ENCODE data around the gene ZNF638.

The ZNF638 gene

DNA sequence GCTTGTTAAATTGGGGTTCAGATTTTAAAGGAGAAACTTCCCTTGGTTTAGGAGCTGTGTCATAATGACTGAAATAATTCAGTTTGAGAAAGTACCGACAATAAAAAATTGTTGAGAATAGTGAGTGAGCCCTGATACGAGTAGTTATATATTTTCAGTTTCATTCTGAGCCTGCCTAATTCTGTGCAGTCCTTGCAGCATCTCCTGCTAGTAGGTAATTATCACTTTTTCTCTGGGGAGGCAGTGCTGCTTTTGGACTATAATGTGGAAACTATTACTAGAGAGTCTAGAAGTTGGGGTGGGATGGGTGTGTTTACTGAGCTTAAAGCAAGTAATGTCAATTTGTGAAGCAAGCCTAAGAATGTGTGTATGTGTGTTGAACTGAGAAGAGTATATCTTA, 21.7 kb downstream of the ZNF638 start:
- peaks cover 39% of the 10 kb centered on the region for H3K36me3 Mint-ChIP-seq
- H3K27ac Mint-ChIP-seq = peak overlapping the region; percentile 62
- peaks cover 73% of the 10 kb centered on the region for H3K4me1 Mint-ChIP-seq
- no peaks in the 10 kb centered on the region for H3K27me3 Mint-ChIP-seq
- no peaks in the 10 kb centered on the region for H3K9me3 Mint-ChIP-seq
- H3K4me3 Mint-ChIP-seq = no peak overlapping the region

GRCh38 chr2:71358931-71359671, 27.5 kb downstream of the ZNF638 start:
- Mint-ChIP-seq H3K9me3 (no peaks in the 10 kb centered on the region), H3K4me3 (no peak overlapping the region), H3K4me1 (peaks cover 60% of the 10 kb centered on the region), H3K27ac (no peak overlapping the region), H3K27me3 (no peaks in the 10 kb centered on the region), H3K36me3 (peaks cover 28% of the 10 kb centered on the region)

DNA sequence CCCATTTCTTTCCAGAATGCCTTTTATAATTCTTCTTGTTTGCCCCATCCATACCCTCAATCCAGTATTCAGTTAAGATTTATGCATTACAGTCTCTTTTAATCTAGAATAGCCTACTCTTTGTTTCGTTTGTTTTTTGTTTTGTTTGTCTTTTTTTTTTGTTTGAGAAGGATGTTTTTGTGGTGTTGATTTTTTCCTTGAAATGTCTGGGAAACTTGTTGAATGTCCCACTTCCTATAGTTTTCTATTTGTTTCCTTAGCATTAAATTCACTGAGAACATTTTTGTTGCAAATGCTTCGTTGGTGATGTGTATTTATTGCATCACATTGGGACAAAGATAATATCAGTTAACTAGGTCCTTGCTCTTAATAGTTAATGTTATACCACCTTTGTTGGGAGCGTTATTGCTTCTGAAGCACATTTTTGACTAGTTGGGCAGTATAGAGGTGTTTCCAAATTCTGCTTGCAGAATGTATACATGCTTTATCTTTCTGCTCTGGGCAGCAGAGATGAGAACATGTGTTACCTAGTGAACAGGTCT, 28.9 kb downstream of the ZNF638 start:
- H3K36me3 Mint-ChIP-seq = peaks cover 31% of the 10 kb centered on the region
- peaks cover 60% of the 10 kb centered on the region for H3K4me1 Mint-ChIP-seq
- no peaks in the 10 kb centered on the region for H3K9me3 Mint-ChIP-seq
- no peak overlapping the region for H3K27ac Mint-ChIP-seq
- H3K4me3 Mint-ChIP-seq = no peak overlapping the region
- H3K27me3 Mint-ChIP-seq = no peaks in the 10 kb centered on the region

DNA sequence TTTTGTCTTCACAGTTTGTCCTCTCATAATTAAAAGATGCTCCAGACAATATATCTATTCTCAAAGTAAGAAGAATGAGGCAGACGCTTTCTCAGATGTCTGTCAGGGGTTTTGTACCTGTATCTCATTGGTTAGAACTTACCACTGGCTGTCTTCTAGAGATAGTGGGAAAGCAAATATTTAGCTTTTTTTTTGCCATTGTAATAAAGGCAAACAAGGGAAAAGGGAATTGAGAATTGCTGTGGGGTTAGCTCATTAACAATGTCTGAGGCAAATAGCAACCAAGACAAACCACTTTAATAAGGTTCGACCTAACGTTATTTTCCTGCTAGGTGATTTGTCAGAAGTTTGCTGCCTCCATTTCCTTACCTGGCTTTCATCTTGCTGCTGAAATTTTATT, 30.0 kb downstream of the ZNF638 start:
- Mint-ChIP-seq H3K36me3 (peaks cover 28% of the 10 kb centered on the region), H3K4me3 (no peak overlapping the region), H3K4me1 (peaks cover 55% of the 10 kb centered on the region), H3K27ac (no peak overlapping the region), H3K27me3 (no peaks in the 10 kb centered on the region), H3K9me3 (no peaks in the 10 kb centered on the region)

- Mint-ChIP-seq H3K4me3 (no peak overlapping the region), H3K27ac (peak overlapping the region; percentile 69), H3K27me3 (no peaks in the 10 kb centered on the region), H3K9me3 (no peaks in the 10 kb centered on the region), H3K36me3 (peaks cover 23% of the 10 kb centered on the region), H3K4me1 (peaks cover 50% of the 10 kb centered on the region)
These were observed 30.9 kb downstream of the ZNF638 start for GRCh38 chr2:71362447-71362846.

GRCh38 chr2:71370015-71370414, 38.4 kb downstream of the ZNF638 start:
- Mint-ChIP-seq H3K9me3 (no peaks in the 10 kb centered on the region), H3K27ac (no peak overlapping the region), H3K27me3 (no peaks in the 10 kb centered on the region), H3K4me1 (peaks cover 19% of the 10 kb centered on the region), H3K4me3 (no peak overlapping the region), H3K36me3 (peaks cover 11% of the 10 kb centered on the region)

- H3K27me3 Mint-ChIP-seq = no peaks in the 10 kb centered on the region
- peaks cover 10% of the 10 kb centered on the region for H3K36me3 Mint-ChIP-seq
- no peak overlapping the region for H3K4me3 Mint-ChIP-seq
- H3K9me3 Mint-ChIP-seq = no peaks in the 10 kb centered on the region
- H3K27ac Mint-ChIP-seq = peak overlapping the region; percentile 38
- peaks cover 32% of the 10 kb centered on the region for H3K4me1 Mint-ChIP-seq
These were observed 40.5 kb downstream of the ZNF638 start for GRCh38 chr2:71372042-71372441.

GRCh38 chr2:71379086-71379485, 47.5 kb downstream of the ZNF638 start:
- peak overlapping the region; percentile 41 for H3K27ac Mint-ChIP-seq
- no peaks in the 10 kb centered on the region for H3K27me3 Mint-ChIP-seq
- H3K4me1 Mint-ChIP-seq = peaks cover 32% of the 10 kb centered on the region
- peaks cover 36% of the 10 kb centered on the region for H3K36me3 Mint-ChIP-seq
- no peak overlapping the region for H3K4me3 Mint-ChIP-seq
- no peaks in the 10 kb centered on the region for H3K9me3 Mint-ChIP-seq

- Mint-ChIP-seq H3K4me3 (no peak overlapping the region), H3K4me1 (peaks cover 25% of the 10 kb centered on the region), H3K27ac (no peak overlapping the region), H3K36me3 (peaks cover 43% of the 10 kb centered on the region), H3K9me3 (no peaks in the 10 kb centered on the region), H3K27me3 (no peaks in the 10 kb centered on the region)
These were observed 49.1 kb downstream of the ZNF638 start for GRCh38 chr2:71380665-71381064.

DNA sequence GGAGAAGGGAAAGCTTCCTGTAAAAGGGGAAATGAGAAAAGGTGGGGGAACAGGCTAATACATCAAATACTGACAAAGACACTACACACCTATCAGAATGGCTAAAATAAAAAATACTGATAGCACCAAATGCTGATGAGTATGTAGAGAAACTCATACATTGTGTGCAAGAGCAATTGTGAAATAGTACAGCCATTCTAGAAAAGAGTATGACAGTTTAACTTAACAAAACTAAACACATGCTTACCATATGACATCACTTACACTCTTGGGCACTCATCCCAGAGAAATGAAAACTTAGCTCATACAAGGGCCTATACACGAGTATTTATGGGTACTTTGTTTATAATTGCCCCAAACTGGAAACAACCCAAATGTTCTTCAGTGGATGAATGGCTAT, 53.4 kb downstream of the ZNF638 start:
- H3K4me1 Mint-ChIP-seq = no peaks in the 10 kb centered on the region
- H3K27me3 Mint-ChIP-seq = no peaks in the 10 kb centered on the region
- no peak overlapping the region for H3K4me3 Mint-ChIP-seq
- H3K9me3 Mint-ChIP-seq = peaks cover 5% of the 10 kb centered on the region
- H3K27ac Mint-ChIP-seq = no peak overlapping the region
- H3K36me3 Mint-ChIP-seq = peaks cover 58% of the 10 kb centered on the region

GRCh38 chr2:71388214-71388613, 56.6 kb downstream of the ZNF638 start:
- no peak overlapping the region for H3K4me3 Mint-ChIP-seq
- no peak overlapping the region for H3K27ac Mint-ChIP-seq
- peaks cover 5% of the 10 kb centered on the region for H3K9me3 Mint-ChIP-seq
- no peaks in the 10 kb centered on the region for H3K4me1 Mint-ChIP-seq
- peaks cover 46% of the 10 kb centered on the region for H3K36me3 Mint-ChIP-seq
- H3K27me3 Mint-ChIP-seq = no peaks in the 10 kb centered on the region

- Mint-ChIP-seq H3K9me3 (peaks cover 5% of the 10 kb centered on the region), H3K36me3 (peaks cover 41% of the 10 kb centered on the region), H3K27me3 (no peaks in the 10 kb centered on the region), H3K27ac (no peak overlapping the region), H3K4me3 (no peak overlapping the region), H3K4me1 (no peaks in the 10 kb centered on the region)
These were observed 57.9 kb downstream of the ZNF638 start for GRCh38 chr2:71389384-71390072.

- no peaks in the 10 kb centered on the region for H3K9me3 Mint-ChIP-seq
- peaks cover 5% of the 10 kb centered on the region for H3K4me1 Mint-ChIP-seq
- H3K36me3 Mint-ChIP-seq = peaks cover 37% of the 10 kb centered on the region
- H3K27ac Mint-ChIP-seq = no peak overlapping the region
- no peaks in the 10 kb centered on the region for H3K27me3 Mint-ChIP-seq
- no peak overlapping the region for H3K4me3 Mint-ChIP-seq
These were observed 61.6 kb downstream of the ZNF638 start for GRCh38 chr2:71393216-71393615.

GRCh38 chr2:71395471-71395870, 63.9 kb downstream of the ZNF638 start:
- Mint-ChIP-seq H3K27me3 (no peaks in the 10 kb centered on the region), H3K4me1 (peaks cover 8% of the 10 kb centered on the region), H3K36me3 (peaks cover 22% of the 10 kb centered on the region), H3K9me3 (no peaks in the 10 kb centered on the region), H3K4me3 (no peak overlapping the region), H3K27ac (peak overlapping the region; percentile 52)

DNA sequence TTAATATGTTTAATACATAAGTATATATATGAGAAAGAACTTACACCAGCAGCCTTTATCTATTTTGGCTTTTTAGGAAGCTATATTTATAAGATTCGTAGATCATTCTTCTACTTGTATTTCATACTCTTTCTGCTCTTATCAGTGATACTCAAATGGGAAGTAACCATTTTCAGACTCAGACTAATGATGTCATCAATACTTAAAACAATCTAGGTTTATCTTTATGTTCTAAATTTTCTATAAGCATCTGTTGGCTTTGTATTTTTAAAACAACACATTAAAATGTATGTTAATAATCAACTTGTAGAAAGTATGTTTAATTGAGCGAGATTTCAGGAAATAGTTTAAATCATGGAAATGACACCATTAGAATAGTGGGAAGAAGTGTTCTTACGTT, 70.8 kb downstream of the ZNF638 start:
- Mint-ChIP-seq H3K9me3 (no peaks in the 10 kb centered on the region), H3K4me3 (no peak overlapping the region)

GRCh38 chr2:71409611-71410010, 78.0 kb downstream of the ZNF638 start:
- peaks cover 7% of the 10 kb centered on the region for H3K4me1 Mint-ChIP-seq
- peak overlapping the region; percentile 32 for H3K27ac Mint-ChIP-seq
- H3K36me3 Mint-ChIP-seq = peaks cover 29% of the 10 kb centered on the region
- peaks cover 5% of the 10 kb centered on the region for H3K9me3 Mint-ChIP-seq
- no peak overlapping the region for H3K4me3 Mint-ChIP-seq
- no peaks in the 10 kb centered on the region for H3K27me3 Mint-ChIP-seq

More for the DNA sequence above, 70.8 kb downstream of the ZNF638 start:
- Mint-ChIP-seq H3K27me3 (no peaks in the 10 kb centered on the region), H3K36me3 (peaks cover 23% of the 10 kb centered on the region), H3K4me1 (peaks cover 16% of the 10 kb centered on the region), H3K27ac (peak overlapping the region; percentile 32)

All from activated naive CD4-positive, alpha-beta T cell treated with anti-CD3 and anti-CD28 coated beads, Interleukin-2, amount 50 U/mL, for 24 hours (primary cell).